ENCODE data around the gene PRMT7. TPM values are rescaled to one million over a fixed set of nuclear protein-coding genes. Genes with fewer than 3 reads are reported as not detected.

Gene PRMT7
- total RNA-seq, 1 experiment from 2014 or later, result 59.3 TPM

DNA sequence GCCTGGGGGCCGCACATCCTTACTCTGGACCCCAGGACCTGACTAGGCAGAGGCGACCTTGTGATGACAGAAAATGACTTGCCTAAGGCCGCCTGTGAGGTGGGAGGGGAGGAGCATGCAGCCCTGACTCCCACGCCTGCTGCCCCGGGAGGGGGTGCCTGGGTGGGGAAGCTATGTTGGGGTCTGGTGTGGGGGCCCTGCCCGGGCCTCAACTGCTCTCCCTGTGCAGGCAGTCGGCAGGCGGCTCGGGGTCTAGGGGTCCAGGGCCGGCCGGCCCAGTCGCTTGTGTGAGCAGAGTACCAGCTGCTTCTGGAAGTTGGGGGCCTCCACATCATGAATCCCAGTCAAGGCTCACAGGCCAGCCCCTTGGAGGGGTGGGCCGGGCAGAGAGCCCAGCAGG lies 48.1 kb downstream of the PRMT7 start:
- no peak for TF ChIP-seq MAX (CRISPR knock-in tag; IDR thresholded peaks at IDR 0.05)
- no peak for TF ChIP-seq GABPB1 (CRISPR knock-in tag; IDR thresholded peaks at IDR 0.05)
- TF ChIP-seq CBFB (CRISPR knock-in tag; IDR thresholded peaks at IDR 0.05; ENCODE audit: low read depth), result no peak
- TF ChIP-seq KAT7 (CRISPR knock-in tag; IDR thresholded peaks at IDR 0.05; ENCODE audit: borderline replicate concordance), result no peak
- TF ChIP-seq ATF6 (CRISPR knock-in tag; IDR thresholded peaks at IDR 0.05), result no peak
- TF ChIP-seq ZBTB43 (CRISPR knock-in tag; IDR thresholded peaks at IDR 0.05), result no peak
- no peak for TF ChIP-seq ZNF317 (CRISPR knock-in tag; IDR thresholded peaks at IDR 0.05; ENCODE audit: borderline replicate concordance, low read depth)
- no peak for TF ChIP-seq RELA (CRISPR knock-in tag; IDR thresholded peaks at IDR 0.05; ENCODE audit: borderline replicate concordance)
- no peak for TF ChIP-seq ARID4B (CRISPR knock-in tag; IDR thresholded peaks at IDR 0.05; ENCODE audit: borderline replicate concordance)
- TF ChIP-seq RORB (CRISPR knock-in tag; IDR thresholded peaks at IDR 0.05), result no peak
- no peak overlapping the region for H3K4me3 Mint-ChIP-seq
- peaks cover 3% of the 10 kb centered on the region for H3K36me3 Mint-ChIP-seq
- ChIA-PET POLR2A (no interaction called here), CTCF (no interaction called here)
- DNase-seq (ENCODE audit: low spot score), result no peak
- no peak overlapping the region for H3K27ac Mint-ChIP-seq
- no peak for ATAC-seq
- H3K9me3 Mint-ChIP-seq, result no peaks in the 10 kb centered on the region
- H3K27me3 Mint-ChIP-seq (ENCODE audit: low read depth), result no peaks in the 10 kb centered on the region
- H3K4me1 Mint-ChIP-seq, result peaks cover 5% of the 10 kb centered on the region; the same call in 1 of the 2 replicates

DNA sequence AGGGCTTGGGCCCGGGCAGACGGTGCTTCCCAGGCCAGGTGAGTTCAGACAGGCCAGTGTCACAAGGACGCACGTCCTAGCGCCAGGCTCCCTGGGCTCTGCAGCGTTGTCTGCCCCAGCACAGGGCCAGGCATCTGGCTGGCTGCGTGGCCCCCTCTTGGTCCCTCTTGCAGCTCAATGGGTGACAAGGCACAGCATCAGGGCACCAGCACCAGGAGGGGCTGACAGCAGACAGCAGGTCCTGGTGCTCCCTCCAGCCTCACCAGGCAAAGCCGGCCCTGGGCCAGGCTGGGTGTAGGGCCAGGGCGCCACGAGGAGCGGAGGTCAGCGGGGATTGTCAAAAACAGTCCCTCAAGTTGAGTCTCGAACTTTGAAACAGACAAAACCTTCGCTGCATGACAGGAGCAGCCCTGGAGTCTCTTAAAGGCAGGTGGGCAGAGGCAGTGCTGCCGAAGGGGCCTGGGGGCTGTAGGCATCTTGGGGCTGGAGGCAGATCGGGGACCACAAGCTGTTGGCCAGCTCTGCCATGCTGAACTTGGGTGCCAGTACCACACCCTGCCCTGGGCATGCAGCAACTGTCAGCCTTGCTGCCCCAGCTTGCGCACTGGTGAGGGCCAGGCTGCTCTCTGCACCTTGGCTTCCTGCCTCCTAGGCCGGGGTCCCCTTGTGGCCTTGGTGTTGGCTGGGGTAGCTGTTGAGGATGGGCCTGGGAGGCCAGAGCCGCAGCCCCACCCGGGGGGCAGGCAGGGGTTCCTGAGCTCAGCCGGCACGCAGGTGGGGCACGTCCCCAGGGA lies 48.8 kb downstream of the PRMT7 start:
- TF ChIP-seq, protein P1, sequence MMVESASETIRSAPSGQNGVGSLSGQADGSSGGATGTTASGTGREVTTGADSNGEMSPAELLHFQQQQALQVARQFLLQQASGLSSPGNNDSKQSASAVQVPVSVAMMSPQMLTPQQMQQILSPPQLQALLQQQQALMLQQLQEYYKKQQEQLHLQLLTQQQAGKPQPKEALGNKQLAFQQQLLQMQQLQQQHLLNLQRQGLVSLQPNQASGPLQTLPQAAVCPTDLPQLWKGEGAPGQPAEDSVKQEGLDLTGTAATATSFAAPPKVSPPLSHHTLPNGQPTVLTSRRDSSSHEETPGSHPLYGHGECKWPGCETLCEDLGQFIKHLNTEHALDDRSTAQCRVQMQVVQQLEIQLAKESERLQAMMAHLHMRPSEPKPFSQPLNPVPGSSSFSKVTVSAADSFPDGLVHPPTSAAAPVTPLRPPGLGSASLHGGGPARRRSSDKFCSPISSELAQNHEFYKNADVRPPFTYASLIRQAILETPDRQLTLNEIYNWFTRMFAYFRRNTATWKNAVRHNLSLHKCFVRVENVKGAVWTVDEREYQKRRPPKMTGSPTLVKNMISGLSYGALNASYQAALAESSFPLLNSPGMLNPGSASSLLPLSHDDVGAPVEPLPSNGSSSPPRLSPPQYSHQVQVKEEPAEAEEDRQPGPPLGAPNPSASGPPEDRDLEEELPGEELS (CRISPR knock-in tag; IDR thresholded peaks at IDR 0.05), result no peak
- TF ChIP-seq NR1H2 (CRISPR knock-in tag; IDR thresholded peaks at IDR 0.05), result no peak
- TF ChIP-seq TP53 (CRISPR knock-in tag; IDR thresholded peaks at IDR 0.05), result no peak
- no peak for TF ChIP-seq CREM (CRISPR knock-in tag; IDR thresholded peaks at IDR 0.05)
- no peak for TF ChIP-seq TEAD1 (CRISPR knock-in tag; IDR thresholded peaks at IDR 0.05)
- TF ChIP-seq ZSCAN18 (CRISPR knock-in tag; IDR thresholded peaks at IDR 0.05), result no peak
- TF ChIP-seq CBFB (CRISPR knock-in tag; IDR thresholded peaks at IDR 0.05; ENCODE audit: low read depth), result no peak
- no peak for TF ChIP-seq NFE2L1 (CRISPR knock-in tag; IDR thresholded peaks at IDR 0.05)
- TF ChIP-seq ATF3 (CRISPR knock-in tag; conservative IDR thresholded peaks at IDR 0.05), result no peak
- H3K27me3 Mint-ChIP-seq (ENCODE audit: low read depth), result no peaks in the 10 kb centered on the region
- CTCF ChIA-PET, result interaction anchor here (0.8 to 2.6 kb wide), 3 partner anchors 10 to 150 kb away, joined by 4 to 11 read pairs (median 10); no protein-coding TSS in a partner anchor
- H3K36me3 Mint-ChIP-seq, result peaks cover 3% of the 10 kb centered on the region
- H3K4me1 Mint-ChIP-seq, result peaks cover 11% of the 10 kb centered on the region; the same call in 1 of the 2 replicates
- no peaks in the 10 kb centered on the region for H3K9me3 Mint-ChIP-seq
- no peak overlapping the region for H3K4me3 Mint-ChIP-seq
- no peak overlapping the region for H3K27ac Mint-ChIP-seq
- DNase-seq (ENCODE audit: low spot score) (no peak), ATAC-seq (no peak)
- POLR2A ChIA-PET, result no interaction called here
